ENCODE measurements around the gene HMGA1. TPM values are rescaled to one million over a fixed set of nuclear protein-coding genes. Genes with fewer than 3 reads are reported as not detected.

HMGA1 gene
- total and polyA plus RNA-seq, 10 of the 15 experiments (the other 5 are each of a cell fraction or from before 2014, with no cell fraction given), result 13.4 to 885 (median 508) TPM

DNA sequence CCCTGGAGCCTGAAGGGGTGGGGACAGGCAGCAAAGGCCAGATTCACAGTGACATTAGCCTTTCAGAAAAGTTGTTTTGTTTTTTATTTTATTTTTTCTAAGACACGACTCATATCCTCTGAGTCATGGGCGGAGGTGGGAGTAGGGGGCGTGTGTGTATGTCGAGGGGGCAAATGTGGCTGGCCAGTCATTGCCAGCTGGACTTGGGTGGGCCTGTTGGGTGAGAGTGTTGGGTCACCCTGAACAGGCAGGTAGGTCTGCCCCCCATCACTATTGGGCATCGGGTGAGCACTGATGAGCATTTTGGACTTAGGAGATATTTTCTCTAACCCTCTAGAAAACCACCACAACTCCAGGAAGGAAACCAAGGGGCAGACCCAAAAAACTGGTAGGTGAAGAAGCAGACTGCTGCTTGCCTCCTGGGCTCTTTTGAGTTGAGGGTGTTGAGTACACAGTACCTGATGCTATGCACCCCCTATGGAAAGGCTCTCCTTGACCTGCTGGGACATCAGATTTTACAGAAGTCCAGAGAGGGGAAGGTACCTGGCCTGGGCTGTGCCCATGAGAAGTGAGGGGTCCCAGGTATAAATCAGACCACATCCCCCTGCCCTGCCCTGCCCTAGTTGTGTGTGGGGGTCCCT lies 6.6 kb downstream of the HMGA1 start:
- H3K27ac ChIP-seq (ENCODE audit: control insufficient read depth, insufficient read depth), result no peak overlapping the region
- intact Hi-C loops (cut with micrococcal nuclease; ENCODE audit: unreplicated experiment), result no loop called here
- 0 out of 2 replicates have a peak overlapping the region, but pooled peaks have one; percentile 1 for H3K4me2 ChIP-seq (ENCODE audit: control insufficient read depth, insufficient read depth)
- peaks cover 23% of the 10 kb centered on the region for H3K4me1 ChIP-seq (ENCODE audit: control insufficient read depth, insufficient read depth, low read length)
- H3K36me3 ChIP-seq (ENCODE audit: control insufficient read depth in 2 of 2, insufficient read depth in 2 of 2, low read length in 1 of 2), result peaks cover 27 to 33% of the 10 kb centered on the region in 2 experiments
- no TSS peak for BruUV-seq (replicated peaks)
- no peaks in the 10 kb centered on the region for H3K9me3 ChIP-seq (replicated peaks; ENCODE audit: control insufficient read depth, insufficient read depth, low read length)
- ChIA-PET CTCF (interaction anchor here (1.6 to 1.8 kb wide), 2 partner anchors 16 to 172 kb away, joined by 3 to 11 read pairs; no protein-coding TSS in a partner anchor), POLR2A (no interaction called here), SMC1A (ENCODE audit: uncharacterized antibody, unreplicated experiment) (interaction anchor here (1.0 to 1.8 kb wide), 2 partner anchors 47 to 171 kb away, joined by 3 to 5 read pairs; no protein-coding TSS in a partner anchor), RAD21 (ENCODE audit: unreplicated experiment) (interaction anchor here (1.5 kb wide), 1 partner anchor 47 kb away, joined by 4 read pairs; no protein-coding TSS in a partner anchor)
- no peak overlapping the region for H3K9ac ChIP-seq (ENCODE audit: control insufficient read depth, insufficient read depth, low read length)
- no peak for TF ChIP-seq NFYB (IDR thresholded peaks at IDR 0.05; ENCODE audit: insufficient read depth, low read depth, low read length)
- TF ChIP-seq ZNF24 (IDR thresholded peaks at IDR 0.05), result no peak
- TF ChIP-seq NKRF (conservative IDR thresholded peaks at IDR 0.05), result no peak
- TF ChIP-seq, protein P1, sequence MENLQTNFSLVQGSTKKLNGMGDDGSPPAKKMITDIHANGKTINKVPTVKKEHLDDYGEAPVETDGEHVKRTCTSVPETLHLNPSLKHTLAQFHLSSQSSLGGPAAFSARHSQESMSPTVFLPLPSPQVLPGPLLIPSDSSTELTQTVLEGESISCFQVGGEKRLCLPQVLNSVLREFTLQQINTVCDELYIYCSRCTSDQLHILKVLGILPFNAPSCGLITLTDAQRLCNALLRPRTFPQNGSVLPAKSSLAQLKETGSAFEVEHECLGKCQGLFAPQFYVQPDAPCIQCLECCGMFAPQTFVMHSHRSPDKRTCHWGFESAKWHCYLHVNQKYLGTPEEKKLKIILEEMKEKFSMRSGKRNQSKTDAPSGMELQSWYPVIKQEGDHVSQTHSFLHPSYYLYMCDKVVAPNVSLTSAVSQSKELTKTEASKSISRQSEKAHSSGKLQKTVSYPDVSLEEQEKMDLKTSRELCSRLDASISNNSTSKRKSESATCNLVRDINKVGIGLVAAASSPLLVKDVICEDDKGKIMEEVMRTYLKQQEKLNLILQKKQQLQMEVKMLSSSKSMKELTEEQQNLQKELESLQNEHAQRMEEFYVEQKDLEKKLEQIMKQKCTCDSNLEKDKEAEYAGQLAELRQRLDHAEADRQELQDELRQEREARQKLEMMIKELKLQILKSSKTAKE (IDR thresholded peaks at IDR 0.05; ENCODE audit: low read depth, poor library complexity, severe bottlenecking), result no peak
- no peak for TF ChIP-seq CREM (IDR thresholded peaks at IDR 0.05; ENCODE audit: low read depth)
- no peak for TF ChIP-seq POLR2AphosphoS2 (IDR thresholded peaks at IDR 0.05; ENCODE audit: low read depth, low read length)
- no peak for TF ChIP-seq KLF5 (IDR thresholded peaks at IDR 0.05; ENCODE audit: partially characterized antibody)
- TF ChIP-seq ATF3 (IDR thresholded peaks at IDR 0.05; ENCODE audit: borderline replicate concordance, extremely low read depth, low read depth, low read length), result no peak
- no peak for TF ChIP-seq PAX5 (IDR thresholded peaks at IDR 0.05; ENCODE audit: borderline replicate concordance, low read depth, low read length)
- TF ChIP-seq HDGF (IDR thresholded peaks at IDR 0.05), result no peak
- ATAC-seq (no peak), FAIRE-seq (peak; percentile 7), DNase-seq (ENCODE audit: low read depth, low spot score) (no peak)
- in situ Hi-C loops (cut with MboI), result loop anchor here (5.0 to 25.0 kb wide), 2 partner anchors 174 to 369 kb away; no protein-coding TSS in a partner anchor
- no peak overlapping the region for H3K4me3 ChIP-seq
- peaks cover 5% of the 10 kb centered on the region; the same call in 1 of the 2 replicates for H4K20me1 ChIP-seq (ENCODE audit: control insufficient read depth, insufficient read depth)
- peaks cover 40% of the 10 kb centered on the region for H3K79me2 ChIP-seq (ENCODE audit: control insufficient read depth, insufficient read depth, low read length)
- no peak overlapping the region for H2AFZ ChIP-seq (ENCODE audit: control insufficient read depth, low read depth, low read length)
- H3K27me3 ChIP-seq (replicated peaks in 1 of 2; ENCODE audit: control insufficient read depth in 2 of 2, insufficient read depth in 2 of 2, low read length in 1 of 2), result no peaks in the 10 kb centered on the region
- WGBS (ENCODE audit: insufficient coverage, insufficient replicate concordance, low lambda C conversion rate, missing lambda C conversion rate), result 37% methylated on average over 5 of the region's 5 CpGs

Data from GM12878 (cell line).